ENCODE data around the gene RNF220.

DNA sequence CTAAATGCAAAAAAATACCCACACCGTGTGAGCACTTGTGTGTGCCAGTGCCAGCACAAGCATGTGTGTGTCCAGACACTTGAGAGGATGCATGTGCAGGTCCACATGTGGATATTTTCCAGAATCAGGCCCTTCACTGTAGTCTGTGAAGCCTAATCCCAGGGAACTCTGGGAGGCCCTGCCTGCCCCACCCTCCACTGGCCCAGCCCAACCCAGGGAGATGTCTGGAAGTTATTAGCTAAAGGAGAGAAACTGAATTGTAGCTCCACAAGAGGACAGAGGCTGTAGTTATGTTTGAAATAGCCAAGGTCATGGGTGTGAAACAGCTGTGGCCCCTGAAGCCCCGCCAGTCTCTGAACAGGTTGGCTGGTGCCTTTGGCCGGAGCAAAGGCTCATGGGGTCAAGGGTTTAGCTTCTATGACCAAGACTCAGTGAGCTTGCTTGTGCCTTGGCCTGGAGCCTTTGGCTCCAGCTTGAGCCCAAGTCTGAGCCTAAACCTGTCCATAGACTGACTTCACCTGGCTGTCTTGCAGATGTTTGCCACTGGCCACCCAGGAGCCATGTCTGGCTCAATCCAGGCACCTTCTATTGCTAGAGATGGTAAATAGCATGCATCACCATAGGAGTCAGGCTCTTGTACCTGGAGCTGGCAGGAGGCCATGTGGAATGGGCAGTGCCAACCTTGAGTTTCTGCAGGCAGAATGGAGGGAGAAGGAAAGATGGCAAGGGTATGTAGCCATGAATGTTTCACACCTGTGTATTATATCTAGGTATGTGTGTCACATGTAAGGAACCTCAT lies 199.3 kb downstream of the RNF220 start:
- TF ChIP-seq, protein P1, sequence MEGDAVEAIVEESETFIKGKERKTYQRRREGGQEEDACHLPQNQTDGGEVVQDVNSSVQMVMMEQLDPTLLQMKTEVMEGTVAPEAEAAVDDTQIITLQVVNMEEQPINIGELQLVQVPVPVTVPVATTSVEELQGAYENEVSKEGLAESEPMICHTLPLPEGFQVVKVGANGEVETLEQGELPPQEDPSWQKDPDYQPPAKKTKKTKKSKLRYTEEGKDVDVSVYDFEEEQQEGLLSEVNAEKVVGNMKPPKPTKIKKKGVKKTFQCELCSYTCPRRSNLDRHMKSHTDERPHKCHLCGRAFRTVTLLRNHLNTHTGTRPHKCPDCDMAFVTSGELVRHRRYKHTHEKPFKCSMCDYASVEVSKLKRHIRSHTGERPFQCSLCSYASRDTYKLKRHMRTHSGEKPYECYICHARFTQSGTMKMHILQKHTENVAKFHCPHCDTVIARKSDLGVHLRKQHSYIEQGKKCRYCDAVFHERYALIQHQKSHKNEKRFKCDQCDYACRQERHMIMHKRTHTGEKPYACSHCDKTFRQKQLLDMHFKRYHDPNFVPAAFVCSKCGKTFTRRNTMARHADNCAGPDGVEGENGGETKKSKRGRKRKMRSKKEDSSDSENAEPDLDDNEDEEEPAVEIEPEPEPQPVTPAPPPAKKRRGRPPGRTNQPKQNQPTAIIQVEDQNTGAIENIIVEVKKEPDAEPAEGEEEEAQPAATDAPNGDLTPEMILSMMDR (IDR thresholded peaks at IDR 0.05) = no peak
- no peak for TF ChIP-seq POLR2A (IDR thresholded peaks at IDR 0.05)
